NT2/D1 (cell line): Measurements from ENCODE around the gene CT45A10.
"Not testable (repeated sequence)": the region's sequence is repeated elsewhere in the genome, so short reads cannot be mapped to it uniquely, and the experiment has no call there.

Experiments
- SUZ12 ChIP-seq: IDR thresholded peaks from 2 replicates; pipeline ENCODE4 v1.6.1; 2011; ENCODE audit not compliant: insufficient read length, insufficient read depth; ENCODE audit errors: extremely low read depth
- YY1 ChIP-seq: IDR thresholded peaks from 2 replicates; pipeline ENCODE4 v1.6.1; 2011; ENCODE audit not compliant: insufficient read length, insufficient read depth
- ZNF274 ChIP-seq: IDR thresholded peaks from 2 replicates; pipeline ENCODE4 v1.6.1; 2011; ENCODE audit warnings: mild to moderate bottlenecking, low read depth, low read length

GRCh38 chrX:135871712-135872111, 21.5 kb downstream of the CT45A10 start, which contains the start of gene CT45A9:
- TF ChIP-seq ZNF274, YY1, SUZ12: not testable (repeated sequence)
